Activated CD8-positive, alpha-beta T cell treated with anti-CD3 and anti-CD28 coated beads, Interleukin-2, amount 10 ng/mL, durations not matched to agents 7 days and 5 days (primary cell): Measurements from ENCODE around the gene ANLN. TPM values are rescaled to one million over a fixed set of nuclear protein-coding genes. Genes with fewer than 3 reads are reported as not detected.

Experiments used
- ATAC-seq: fragments of 150-1000 bp; cut with Tn5 transposase; one replicate; pipeline ENCODE4 v1.10.0; 2021; ENCODE audit warnings: moderate library complexity
- CTCF ChIA-PET: fragments of 350-600 bp; sonication (Branson Sonifier 250); formaldehyde crosslinking; loops from one replicate; lab custom pipeline; 2021; ENCODE audit warnings: antibody characterized with exemption; lab: Charles Lee
- POLR2A ChIA-PET: fragments of 350-600 bp; sonication (Branson Sonifier 250); formaldehyde crosslinking; loops from one replicate; lab custom pipeline; 2021; ENCODE audit warnings: antibody characterized with exemption; lab: Charles Lee
- DNase-seq: peaks from one replicate; pipeline ENCODE4 v3.0.0-alpha.2; 2020
- H3K27ac Mint-ChIP-seq: one replicate; pipeline ENCODE4 v1.8.0; 2021; ENCODE audit warnings: mild to moderate bottlenecking, mixed read lengths
- H3K27me3 Mint-ChIP-seq: one replicate; pipeline ENCODE4 v1.8.0; 2021; ENCODE audit warnings: low read depth, mixed read lengths
- H3K36me3 Mint-ChIP-seq: one replicate; pipeline ENCODE4 v1.8.0; 2021; ENCODE audit warnings: low read depth, mixed read lengths
- H3K4me1 Mint-ChIP-seq: one replicate; pipeline ENCODE4 v1.8.0; 2021; ENCODE audit warnings: low read depth, mixed read lengths
- H3K4me3 Mint-ChIP-seq: one replicate; pipeline ENCODE4 v1.8.0; 2021; ENCODE audit warnings: mild to moderate bottlenecking, mixed read lengths
- H3K9me3 Mint-ChIP-seq: one replicate; pipeline ENCODE4 v1.8.0; 2022; ENCODE audit warnings: mixed read lengths; ENCODE audit not compliant: insufficient read depth
- total RNA-seq, 2 experiments: library from RNA; stranded (reverse); gene quantifications; one replicate each; pipeline ENCODE4 v1.2.3, GENCODE V29; 2021

Gene ANLN, protein sequence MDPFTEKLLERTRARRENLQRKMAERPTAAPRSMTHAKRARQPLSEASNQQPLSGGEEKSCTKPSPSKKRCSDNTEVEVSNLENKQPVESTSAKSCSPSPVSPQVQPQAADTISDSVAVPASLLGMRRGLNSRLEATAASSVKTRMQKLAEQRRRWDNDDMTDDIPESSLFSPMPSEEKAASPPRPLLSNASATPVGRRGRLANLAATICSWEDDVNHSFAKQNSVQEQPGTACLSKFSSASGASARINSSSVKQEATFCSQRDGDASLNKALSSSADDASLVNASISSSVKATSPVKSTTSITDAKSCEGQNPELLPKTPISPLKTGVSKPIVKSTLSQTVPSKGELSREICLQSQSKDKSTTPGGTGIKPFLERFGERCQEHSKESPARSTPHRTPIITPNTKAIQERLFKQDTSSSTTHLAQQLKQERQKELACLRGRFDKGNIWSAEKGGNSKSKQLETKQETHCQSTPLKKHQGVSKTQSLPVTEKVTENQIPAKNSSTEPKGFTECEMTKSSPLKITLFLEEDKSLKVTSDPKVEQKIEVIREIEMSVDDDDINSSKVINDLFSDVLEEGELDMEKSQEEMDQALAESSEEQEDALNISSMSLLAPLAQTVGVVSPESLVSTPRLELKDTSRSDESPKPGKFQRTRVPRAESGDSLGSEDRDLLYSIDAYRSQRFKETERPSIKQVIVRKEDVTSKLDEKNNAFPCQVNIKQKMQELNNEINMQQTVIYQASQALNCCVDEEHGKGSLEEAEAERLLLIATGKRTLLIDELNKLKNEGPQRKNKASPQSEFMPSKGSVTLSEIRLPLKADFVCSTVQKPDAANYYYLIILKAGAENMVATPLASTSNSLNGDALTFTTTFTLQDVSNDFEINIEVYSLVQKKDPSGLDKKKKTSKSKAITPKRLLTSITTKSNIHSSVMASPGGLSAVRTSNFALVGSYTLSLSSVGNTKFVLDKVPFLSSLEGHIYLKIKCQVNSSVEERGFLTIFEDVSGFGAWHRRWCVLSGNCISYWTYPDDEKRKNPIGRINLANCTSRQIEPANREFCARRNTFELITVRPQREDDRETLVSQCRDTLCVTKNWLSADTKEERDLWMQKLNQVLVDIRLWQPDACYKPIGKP
- 10 to 100 TPM; 80.8 to 83.3 TPM for total RNA-seq

DNA sequence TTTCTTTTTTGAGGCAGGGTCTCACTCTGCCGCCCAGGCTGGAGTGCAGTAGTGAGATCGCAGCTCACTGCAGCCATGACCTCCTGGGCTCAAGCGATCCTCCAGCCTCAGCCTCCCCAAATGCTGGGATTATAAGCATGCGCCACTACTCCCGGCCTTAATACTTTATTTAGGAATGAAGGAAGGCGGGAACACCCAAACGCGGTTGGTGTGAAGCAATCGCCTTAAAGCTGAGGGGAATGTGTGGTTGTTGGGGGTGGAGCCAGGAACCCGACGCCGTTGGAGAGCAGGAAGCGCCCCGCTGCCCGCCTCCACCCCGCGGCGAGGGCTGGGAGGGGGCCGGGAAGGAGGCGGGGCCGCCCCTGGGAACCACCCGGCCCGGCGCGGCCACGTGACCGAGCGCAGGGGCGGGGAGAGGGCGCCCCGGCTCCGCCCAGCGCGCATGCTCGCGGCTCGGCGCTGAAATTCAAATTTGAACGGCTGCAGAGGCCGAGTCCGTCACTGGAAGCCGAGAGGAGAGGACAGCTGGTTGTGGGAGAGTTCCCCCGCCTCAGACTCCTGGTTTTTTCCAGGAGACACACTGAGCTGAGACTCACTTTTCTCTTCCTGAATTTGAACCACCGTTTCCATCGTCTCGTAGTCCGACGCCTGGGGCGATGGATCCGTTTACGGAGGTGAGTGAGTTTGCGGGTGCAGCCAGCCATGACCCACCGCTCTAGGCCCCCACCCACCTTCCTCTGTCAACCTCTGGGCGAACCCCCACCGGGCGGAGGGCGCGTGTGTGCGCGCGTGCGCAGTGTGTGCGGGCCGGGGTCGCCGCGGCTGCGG lies at the start of gene ANLN:
Gene ANLN (plus strand): TSS at position 492 of the 828 bp plus-strand sequence. CDS start 165 bp downstream, at position 657.
- H3K27ac Mint-ChIP-seq, result peak within 1 kb of the TSS; percentile 87
- peaks cover 35% of the 10 kb centered on the region for H3K4me1 Mint-ChIP-seq
- peaks cover 38% of the 10 kb centered on the region for H3K36me3 Mint-ChIP-seq
- ATAC-seq (peak; percentile 91), DNase-seq (peak; percentile 88)
- CTCF ChIA-PET, result interaction anchor here (0.6 to 1.2 kb wide), 6 partner anchors 11 to 362 kb away, joined by 3 to 12 read pairs (median 4); partner anchors contain the start of gene AOAH
- POLR2A ChIA-PET, result interaction anchor here (0.6 to 1.2 kb wide), 7 partner anchors 11 to 589 kb away, joined by 3 to 4 read pairs (median 3); partner anchors contain the start of gene SEPTIN7
- peak within 1 kb of the TSS; percentile 87 for H3K4me3 Mint-ChIP-seq
- H3K27me3 Mint-ChIP-seq, result peaks cover 5% of the 10 kb centered on the region
- H3K9me3 Mint-ChIP-seq, result peaks cover 5% of the 10 kb centered on the region

DNA sequence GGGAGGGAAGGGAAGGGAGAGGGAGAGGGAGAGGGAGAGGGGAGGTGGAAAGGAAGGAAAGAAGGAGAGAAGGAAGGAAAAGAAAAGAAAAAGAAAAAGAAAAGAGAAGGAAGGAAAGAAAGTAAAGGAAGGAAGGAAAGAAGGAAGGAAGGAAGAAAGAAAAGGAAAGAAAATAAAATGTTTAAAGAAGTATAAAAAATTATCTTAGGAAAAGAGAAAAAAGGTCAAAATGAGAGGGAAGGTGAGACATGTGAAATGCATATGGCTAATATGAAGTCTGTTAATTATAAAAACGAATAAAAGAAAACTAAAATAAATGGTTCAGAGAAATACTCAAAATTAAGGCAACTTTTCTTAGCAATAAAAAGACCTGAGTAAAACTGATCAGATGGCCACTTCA lies 46.1 kb upstream of the ANLN start:
- ChIA-PET CTCF (interaction anchor here (1.7 kb wide), 1 partner anchor 25 kb away, joined by 6 read pairs; no protein-coding TSS in a partner anchor), POLR2A (no interaction called here)
- ATAC-seq (no peak), DNase-seq (no peak)
- Mint-ChIP-seq H3K4me1 (no peaks in the 10 kb centered on the region), H3K9me3 (no peaks in the 10 kb centered on the region), H3K4me3 (no peak overlapping the region), H3K27me3 (peaks cover 8% of the 10 kb centered on the region), H3K27ac (no peak overlapping the region), H3K36me3 (no peaks in the 10 kb centered on the region)

DNA sequence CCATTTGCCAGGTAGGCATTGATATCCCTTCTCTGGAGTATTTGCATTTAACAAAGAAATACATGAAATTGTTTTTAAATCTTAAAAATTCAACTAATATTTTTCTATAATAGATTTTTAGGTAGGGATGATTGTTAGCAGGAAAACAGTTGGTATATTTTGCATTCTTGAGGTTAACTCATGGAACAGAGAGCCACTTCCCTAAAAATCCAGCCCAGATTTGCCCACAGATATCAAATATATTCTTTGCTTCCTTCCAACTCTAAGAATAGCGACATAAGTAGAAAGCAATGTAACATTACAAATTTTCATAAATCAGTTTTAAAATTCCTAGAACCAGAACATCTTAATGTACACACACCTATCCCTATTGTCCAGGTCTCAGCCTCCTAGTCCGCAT lies 45.0 kb upstream of the ANLN start:
- no peaks in the 10 kb centered on the region for H3K9me3 Mint-ChIP-seq
- ChIA-PET POLR2A (no interaction called here), CTCF (no interaction called here)
- H3K27ac Mint-ChIP-seq, result no peak overlapping the region
- peaks cover 8% of the 10 kb centered on the region for H3K27me3 Mint-ChIP-seq
- no peaks in the 10 kb centered on the region for H3K4me1 Mint-ChIP-seq
- DNase-seq, result no peak
- no peak for ATAC-seq
- no peak overlapping the region for H3K4me3 Mint-ChIP-seq
- H3K36me3 Mint-ChIP-seq, result no peaks in the 10 kb centered on the region

DNA sequence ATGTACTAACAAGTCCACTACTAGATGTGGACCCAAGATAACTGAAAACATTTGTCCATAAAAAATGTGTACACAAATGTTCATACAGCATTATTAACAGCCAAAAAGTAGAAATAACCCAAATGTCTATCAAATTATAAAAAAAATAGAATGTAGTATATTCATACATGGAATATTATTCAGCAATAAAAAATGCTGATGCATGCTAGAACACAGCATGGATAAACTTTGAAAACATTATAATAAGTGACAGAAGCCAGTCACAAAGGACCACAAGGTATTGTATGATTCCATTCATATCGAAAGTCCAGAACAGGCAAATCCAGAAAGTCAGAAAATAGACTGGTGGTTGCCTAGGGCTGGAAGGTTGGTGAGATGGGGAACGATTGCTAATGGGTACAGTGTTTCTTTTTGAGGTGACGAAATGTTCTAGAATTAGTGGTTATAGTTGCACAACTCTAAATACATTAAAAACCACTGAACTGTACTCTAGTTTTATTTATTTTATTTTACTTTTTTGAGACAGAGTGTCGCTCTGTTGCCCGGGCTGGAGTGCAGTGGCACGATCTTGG lies 43.3 kb upstream of the ANLN start:
- no peaks in the 10 kb centered on the region for H3K9me3 Mint-ChIP-seq

DNA sequence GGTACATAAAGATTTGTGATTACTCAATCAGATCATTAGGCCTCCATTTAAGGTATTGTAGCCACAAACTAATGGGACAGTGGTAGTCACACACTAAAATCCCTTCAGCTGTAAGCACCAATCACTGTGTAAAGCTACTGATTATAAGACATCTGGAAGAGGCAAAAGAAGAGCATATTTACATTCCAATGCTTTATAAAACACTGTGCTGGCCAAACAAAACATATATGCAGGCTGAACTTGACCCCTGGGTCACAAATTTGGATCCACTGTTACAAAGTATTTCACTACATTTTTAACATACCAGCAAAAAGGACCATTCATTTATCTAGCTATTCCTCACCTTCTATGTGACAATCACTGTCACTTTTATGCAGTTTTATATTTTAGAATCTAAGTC lies 41.4 kb upstream of the ANLN start:
- Mint-ChIP-seq H3K9me3 (no peaks in the 10 kb centered on the region), H3K4me3 (no peak overlapping the region), H3K27ac (no peak overlapping the region), H3K36me3 (no peaks in the 10 kb centered on the region), H3K27me3 (peaks cover 8% of the 10 kb centered on the region), H3K4me1 (no peaks in the 10 kb centered on the region)
- ChIA-PET POLR2A (no interaction called here), CTCF (interaction anchor here (0.6 to 1.1 kb wide), 3 partner anchors 9 to 29 kb away, joined by 4 to 7 read pairs (median 4); no protein-coding TSS in a partner anchor)
- ATAC-seq (no peak), DNase-seq (no peak)

More for the DNA sequence above, 43.3 kb upstream of the ANLN start:
- ChIA-PET CTCF (no interaction called here), POLR2A (no interaction called here)
- DNase-seq (no peak), ATAC-seq (no peak)
- Mint-ChIP-seq H3K4me1 (no peaks in the 10 kb centered on the region), H3K27ac (no peak overlapping the region), H3K36me3 (no peaks in the 10 kb centered on the region), H3K4me3 (no peak overlapping the region), H3K27me3 (peaks cover 8% of the 10 kb centered on the region)

DNA sequence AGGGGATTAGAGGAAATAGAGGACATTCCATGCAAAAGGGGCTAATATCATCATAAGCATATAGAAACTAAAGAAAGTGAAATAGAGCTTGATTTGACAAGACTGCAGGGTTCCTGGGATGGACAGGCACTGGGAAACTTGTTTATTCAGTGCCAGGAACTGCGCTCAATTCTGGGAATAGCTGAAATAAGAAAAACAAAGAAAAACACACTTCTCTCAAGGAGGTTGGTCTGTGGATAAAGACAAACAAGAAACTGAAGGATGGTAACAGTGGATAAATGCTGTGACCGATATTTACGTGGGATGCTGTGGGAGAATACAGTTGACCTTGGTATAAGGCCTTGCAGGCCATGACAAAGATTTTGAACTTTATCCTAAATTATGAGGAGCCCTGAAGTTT lies 40.9 kb upstream of the ANLN start:
- no peak overlapping the region for H3K27ac Mint-ChIP-seq
- POLR2A ChIA-PET, result no interaction called here
- H3K27me3 Mint-ChIP-seq, result peaks cover 8% of the 10 kb centered on the region
- no peaks in the 10 kb centered on the region for H3K4me1 Mint-ChIP-seq
- H3K36me3 Mint-ChIP-seq, result no peaks in the 10 kb centered on the region
- no peak overlapping the region for H3K4me3 Mint-ChIP-seq
- H3K9me3 Mint-ChIP-seq, result no peaks in the 10 kb centered on the region
- ATAC-seq (no peak), DNase-seq (no peak)
- CTCF ChIA-PET, result interaction anchor here (1.0 kb wide), 1 partner anchor 19 kb away, joined by 4 read pairs; no protein-coding TSS in a partner anchor

DNA sequence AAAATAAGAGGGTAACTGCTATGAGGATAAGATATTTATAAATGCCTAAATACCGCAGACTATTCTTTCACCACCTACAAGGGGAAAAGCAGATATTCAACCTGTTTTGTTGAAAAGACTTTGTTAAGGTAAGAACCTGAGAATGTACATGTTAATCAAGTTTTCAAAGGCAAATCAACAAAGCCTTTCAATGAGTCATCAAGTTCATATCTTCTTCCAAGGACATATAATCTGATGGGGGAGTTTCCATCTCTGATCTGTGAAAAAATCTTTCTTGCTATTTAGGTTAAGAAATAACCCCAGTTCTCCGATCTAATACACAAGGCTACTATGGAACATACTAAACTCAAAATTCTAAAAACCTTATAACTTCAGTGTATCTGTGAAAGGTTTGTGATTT lies 40.0 kb upstream of the ANLN start:
- no peaks in the 10 kb centered on the region for H3K9me3 Mint-ChIP-seq
- peaks cover 7% of the 10 kb centered on the region for H3K27me3 Mint-ChIP-seq
- ChIA-PET POLR2A (no interaction called here), CTCF (no interaction called here)
- H3K4me1 Mint-ChIP-seq, result no peaks in the 10 kb centered on the region
- H3K4me3 Mint-ChIP-seq, result no peak overlapping the region
- H3K36me3 Mint-ChIP-seq, result no peaks in the 10 kb centered on the region
- no peak for DNase-seq
- H3K27ac Mint-ChIP-seq, result no peak overlapping the region
- ATAC-seq, result no peak

DNA sequence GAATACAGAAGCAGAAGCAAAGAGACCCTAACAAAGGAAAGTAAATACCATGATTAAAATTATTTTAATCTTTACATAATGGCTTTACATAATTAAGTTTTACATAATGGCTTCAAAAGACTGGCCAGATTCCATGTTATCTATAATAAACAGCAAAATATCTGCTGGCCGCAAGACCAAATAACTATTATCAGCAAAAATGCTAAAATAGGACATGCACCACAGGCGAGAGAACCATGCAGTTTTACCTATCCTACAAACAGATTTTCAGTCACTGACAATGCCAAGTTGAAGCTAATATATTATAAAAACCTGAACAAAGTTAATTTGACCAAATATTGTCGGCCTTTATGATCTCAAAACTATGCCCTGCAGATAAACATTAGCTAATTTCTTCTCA lies 34.2 kb upstream of the ANLN start:
- no peaks in the 10 kb centered on the region for H3K27me3 Mint-ChIP-seq
- H3K27ac Mint-ChIP-seq, result no peak overlapping the region
- ChIA-PET POLR2A (no interaction called here), CTCF (interaction anchor here (1.9 kb wide), 1 partner anchor 36 kb away, joined by 9 read pairs; no protein-coding TSS in a partner anchor)
- DNase-seq (no peak), ATAC-seq (no peak)
- H3K36me3 Mint-ChIP-seq, result no peaks in the 10 kb centered on the region
- no peak overlapping the region for H3K4me3 Mint-ChIP-seq
- H3K9me3 Mint-ChIP-seq, result no peaks in the 10 kb centered on the region
- H3K4me1 Mint-ChIP-seq, result no peaks in the 10 kb centered on the region

DNA sequence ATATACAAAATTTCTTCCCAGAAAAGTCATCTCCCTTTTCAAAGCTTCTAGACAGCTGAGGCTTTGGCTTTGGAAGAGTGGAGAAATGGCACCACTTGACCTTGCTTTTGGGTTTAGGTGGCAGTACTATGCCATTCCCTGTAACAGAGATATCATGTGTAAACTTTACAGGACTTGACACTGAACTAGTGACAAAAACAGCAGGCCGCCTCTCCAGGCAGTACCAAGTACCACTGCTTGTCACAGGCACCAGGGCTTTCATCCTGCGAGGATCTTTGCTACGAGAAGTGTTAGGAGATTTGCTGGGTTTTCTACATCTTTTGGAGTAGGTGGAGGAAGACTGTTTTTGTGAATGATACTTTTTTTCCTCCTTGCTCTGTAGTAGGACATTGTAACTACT lies 32.6 kb upstream of the ANLN start:
- CTCF ChIA-PET, result interaction anchor here (0.8 to 2.6 kb wide), 4 partner anchors 9 to 314 kb away, joined by 4 to 20 read pairs (median 6); a partner anchor contains a TSS

DNA sequence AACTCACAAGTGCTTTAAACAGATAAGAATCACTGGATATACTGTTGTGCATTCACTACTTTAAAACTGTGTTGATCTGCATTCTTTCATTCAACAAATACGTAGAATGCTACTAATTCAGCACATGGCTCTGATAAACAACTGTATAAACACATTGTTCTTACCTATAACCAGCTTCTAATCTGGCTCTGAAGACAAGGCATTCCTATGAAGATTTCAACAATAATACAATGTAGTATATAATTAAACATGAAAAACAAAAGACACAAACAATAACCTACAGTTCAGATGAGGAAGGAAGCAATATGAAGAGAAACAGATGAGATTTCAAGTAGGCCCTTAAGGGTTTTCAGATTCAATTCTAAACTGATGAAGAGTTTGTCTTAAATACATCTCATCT lies 31.1 kb upstream of the ANLN start:
- H3K4me3 Mint-ChIP-seq, result no peak overlapping the region
- H3K9me3 Mint-ChIP-seq, result no peaks in the 10 kb centered on the region
- H3K27me3 Mint-ChIP-seq, result peaks cover 4% of the 10 kb centered on the region
- H3K4me1 Mint-ChIP-seq, result no peaks in the 10 kb centered on the region
- H3K36me3 Mint-ChIP-seq, result no peaks in the 10 kb centered on the region
- POLR2A ChIA-PET, result no interaction called here
- CTCF ChIA-PET, result interaction anchor here (1.7 to 3.7 kb wide), 3 partner anchors 8 to 312 kb away, joined by 4 to 20 read pairs (median 15); a partner anchor contains a TSS
- no peak overlapping the region for H3K27ac Mint-ChIP-seq
- DNase-seq (no peak), ATAC-seq (no peak)

More for the DNA sequence above, 32.6 kb upstream of the ANLN start:
- H3K9me3 Mint-ChIP-seq, result no peaks in the 10 kb centered on the region
- no peaks in the 10 kb centered on the region for H3K27me3 Mint-ChIP-seq
- ATAC-seq (no peak), DNase-seq (no peak)
- no peak overlapping the region for H3K4me3 Mint-ChIP-seq
- H3K4me1 Mint-ChIP-seq, result no peaks in the 10 kb centered on the region
- H3K27ac Mint-ChIP-seq, result no peak overlapping the region
- POLR2A ChIA-PET, result no interaction called here
- H3K36me3 Mint-ChIP-seq, result no peaks in the 10 kb centered on the region
